Measurements from ENCODE around the gene NTN4. TPM values are rescaled to one million over a fixed set of nuclear protein-coding genes. Genes with fewer than 3 reads are reported as not detected.

Gene NTN4
- total RNA-seq, 1 experiment from 2014 or later: 4.4 TPM

- no peak for DNase-seq (ENCODE audit: low spot score)
- in situ Hi-C loops (cut with HindIII; ENCODE audit: low sequenced_read_pairs): no loop called here
Measured at GRCh38 chr12:95613021-95613420, 177.5 kb downstream of the NTN4 start.

- DNase-seq (ENCODE audit: low spot score): no peak
- in situ Hi-C loops (cut with HindIII; ENCODE audit: low sequenced_read_pairs): no loop called here
Measured at GRCh38 chr12:95611676-95612309, 178.8 kb downstream of the NTN4 start.

GRCh38 chr12:95608252-95609033, 182.1 kb downstream of the NTN4 start:
- no peak for DNase-seq (ENCODE audit: low spot score)
- in situ Hi-C loops (cut with HindIII; ENCODE audit: low sequenced_read_pairs): no loop called here

Other genes starting within 250 kb of the NTN4 start
- 0.34 and 4.2 TPM in 2 replicates for gene USP44, start 239.3 kb downstream of the NTN4 start, total RNA-seq (2014; rRNA removed; shearing (Covaris generic))
- 3.9 and 6.8 TPM in 2 replicates for gene SNRPF, start 68.2 kb upstream of the NTN4 start, total RNA-seq (2014; rRNA removed; shearing (Covaris generic))
- not detected in 2 replicates for gene CCDC38, start 151.8 kb upstream of the NTN4 start, total RNA-seq (2014; rRNA removed; shearing (Covaris generic))
- gene AMDHD1, start 152.6 kb upstream of the NTN4 start, total RNA-seq (2014; rRNA removed; shearing (Covaris generic)): 0.27 and 0.62 TPM in 2 replicates
- gene HAL, start 205.6 kb upstream of the NTN4 start, total RNA-seq (2014; rRNA removed; shearing (Covaris generic)): 0.06 TPM in 1 of 2 replicates, not detected in the other
- 121 and 165 TPM in 2 replicates for gene LTA4H, start 244.8 kb upstream of the NTN4 start, total RNA-seq (2014; rRNA removed; shearing (Covaris generic))